Psoas muscle (tissue), 8 donors: ENCODE data around the gene PLBD2. TPM values are rescaled to one million over a fixed set of nuclear protein-coding genes. Genes with fewer than 3 reads are reported as not detected.

Source experiments
- ATAC-seq, 4 donors: fragments of 200-7000 bp; cut with Tn5 transposase; one replicate each; pipeline ENCODE4 v1.9.1; 2020; ENCODE audit warnings: moderate library complexity in 3 of 4, mild to moderate bottlenecking in 2 of 4
- DNase-seq, 2 donors: peaks; one replicate each; pipeline ENCODE4 v3.0.0-alpha.2; 2020
- H3K27ac ChIP-seq: fragments of 200-600 bp; one replicate; pipeline ENCODE4 v1.8.0; 2022
- H3K27me3 ChIP-seq, 3 donors: fragments of 200-600 bp in 1 of 3; one replicate each; pipeline versions ENCODE4 v1.6.1 to v1.8.0; 2013 to 2022; ENCODE audit warnings: low read length in 2 of 3, mild to moderate bottlenecking in 2 of 3, moderate library complexity in 1 of 3; ENCODE audit not compliant: insufficient read depth in 3 of 3
- H3K36me3 ChIP-seq, 2 donors: fragments of 200-600 bp in 1 of 2; one replicate each; pipeline versions ENCODE4 v1.6.1 to v1.8.0; 2013 to 2022; ENCODE audit warnings: low read depth in 1 of 2, mild to moderate bottlenecking in 1 of 2, moderate library complexity in 1 of 2; ENCODE audit not compliant: insufficient read depth in 1 of 2
- H3K4me1 ChIP-seq: fragments of 200-600 bp; one replicate; pipeline ENCODE4 v1.8.0; 2022
- H3K4me3 ChIP-seq: fragments of 200-600 bp; one replicate; pipeline ENCODE4 v1.8.0; 2022; ENCODE audit warnings: mild to moderate bottlenecking
- H3K9me3 ChIP-seq: fragments of 200-600 bp; one replicate; pipeline ENCODE4 v1.8.0; 2022
- WGBS, 3 donors: extraction: QIAGEN DNeasy Blood & Tissue Kit; methylation state at CpG; one replicate each; pipeline versions ENCODE4 v1.1.6 to v1.1.7; 2013; 5-methylcytosine and 5-hydroxymethylcytosine counted together
- intact Hi-C, 2 donors: fragments of 100-400 bp; cut with DNase I; formaldehyde crosslinking; loops; one replicate each; pipeline versions ENCODE4 v1.11.0 to v1.14.2; 2022
- polyA plus RNA-seq, 3 donors: library from polyadenylated mRNA; stranded (reverse); fragments of 200-250 nt; gene quantifications; one replicate each; pipeline ENCODE4 v1.2.3, GENCODE V29; 2013
- total RNA-seq, 4 donors: library from RNA; stranded (reverse); fragmentation: NEBNext Ultra II Directional in 2 of 4; extraction: Animal tissue kit (Norgen Biotek cat#: 25700) in 2 of 4; gene quantifications; one replicate each; pipeline versions ENCODE4 v1.2.1 to v1.2.4, GENCODE V29; 2021 to 2023
- TF ChIP-seq, protein P1 (sequence below): fragments of 200-600 bp; IDR thresholded peaks from one replicate; pipeline ENCODE4 v1.8.0; 2022; ENCODE audit warnings: antibody characterized with exemption
- donor health status: healthy with polysubstance abuse.
- donor health status: DM: no; HTN: no; CAD: no; lungs with moderate emphysema.
- donor health status: Bipolar disorder and iron deficiency.
- donor health status: healthy.
- donor health status: DM: yes; HTN: yes; CAD: no.
- donor health status: DM: no; HTN: no; CAD: no.
- donor health status: DM: no; HTN: no; CAD: no.
- donor health status: DM: yes; HTN: yes; CAD: no.

Gene PLBD2
- total and polyA plus RNA-seq, 7 donors, result 5.2 to 21.4 (median 15.7) TPM

DNA sequence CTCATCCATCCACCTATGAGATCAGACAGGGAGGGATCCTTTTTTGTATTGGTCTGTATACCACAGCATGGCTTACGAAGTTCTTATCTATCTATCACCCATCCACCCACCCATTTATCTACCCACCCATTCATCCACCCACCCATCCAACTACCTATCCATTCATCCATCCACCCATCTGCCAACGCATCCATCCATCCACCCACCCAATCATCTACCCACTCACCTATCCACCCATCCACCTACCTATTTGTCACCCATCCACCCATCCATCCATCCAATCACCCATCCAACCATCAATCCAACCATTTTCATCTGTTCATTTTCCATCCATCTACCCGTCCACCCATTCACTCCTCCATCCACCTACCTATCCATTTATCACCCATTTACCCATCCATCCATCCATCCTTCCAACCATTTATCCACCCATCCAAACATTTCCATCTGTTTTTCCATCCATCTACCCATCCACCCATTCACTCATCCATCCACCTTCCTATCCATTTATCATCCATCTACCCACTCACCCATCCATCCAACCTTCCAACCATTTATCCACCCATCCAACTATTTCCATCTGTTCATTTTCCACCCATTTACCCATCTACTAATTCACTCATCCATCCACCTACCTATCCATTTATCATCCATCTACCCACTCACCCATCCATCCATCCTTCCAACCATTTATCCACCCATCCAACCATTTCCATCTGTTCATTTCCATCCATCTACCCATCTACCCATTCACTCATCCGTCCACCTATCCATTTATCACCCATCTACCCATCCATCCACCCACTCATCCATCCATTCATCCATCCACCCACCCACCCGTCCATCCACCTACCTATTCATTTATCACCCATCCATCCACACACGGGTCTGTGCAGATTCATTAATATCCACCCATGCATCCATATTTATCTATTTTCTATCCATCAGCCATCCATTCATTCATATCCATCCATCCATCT lies 32.0 kb downstream of the PLBD2 start:
- Histone ChIP-seq H3K4me1 (no peaks in the 10 kb centered on the region), H3K9me3 (no peaks in the 10 kb centered on the region), H3K27ac (no peak overlapping the region), H3K36me3 (peaks cover 4 to 52% of the 10 kb centered on the region in 2 donors), H3K4me3 (no peak overlapping the region), H3K27me3 (no peaks in the 10 kb centered on the region)
- TF ChIP-seq, protein P1, sequence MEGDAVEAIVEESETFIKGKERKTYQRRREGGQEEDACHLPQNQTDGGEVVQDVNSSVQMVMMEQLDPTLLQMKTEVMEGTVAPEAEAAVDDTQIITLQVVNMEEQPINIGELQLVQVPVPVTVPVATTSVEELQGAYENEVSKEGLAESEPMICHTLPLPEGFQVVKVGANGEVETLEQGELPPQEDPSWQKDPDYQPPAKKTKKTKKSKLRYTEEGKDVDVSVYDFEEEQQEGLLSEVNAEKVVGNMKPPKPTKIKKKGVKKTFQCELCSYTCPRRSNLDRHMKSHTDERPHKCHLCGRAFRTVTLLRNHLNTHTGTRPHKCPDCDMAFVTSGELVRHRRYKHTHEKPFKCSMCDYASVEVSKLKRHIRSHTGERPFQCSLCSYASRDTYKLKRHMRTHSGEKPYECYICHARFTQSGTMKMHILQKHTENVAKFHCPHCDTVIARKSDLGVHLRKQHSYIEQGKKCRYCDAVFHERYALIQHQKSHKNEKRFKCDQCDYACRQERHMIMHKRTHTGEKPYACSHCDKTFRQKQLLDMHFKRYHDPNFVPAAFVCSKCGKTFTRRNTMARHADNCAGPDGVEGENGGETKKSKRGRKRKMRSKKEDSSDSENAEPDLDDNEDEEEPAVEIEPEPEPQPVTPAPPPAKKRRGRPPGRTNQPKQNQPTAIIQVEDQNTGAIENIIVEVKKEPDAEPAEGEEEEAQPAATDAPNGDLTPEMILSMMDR, result no peak
- intact Hi-C loops, result no loop called here
- DNase-seq (no peak), ATAC-seq (no peak)
- WGBS, 3 donors, result 94 to 98% (median 95%) methylated on average over 6 of the region's 6 CpGs

DNA sequence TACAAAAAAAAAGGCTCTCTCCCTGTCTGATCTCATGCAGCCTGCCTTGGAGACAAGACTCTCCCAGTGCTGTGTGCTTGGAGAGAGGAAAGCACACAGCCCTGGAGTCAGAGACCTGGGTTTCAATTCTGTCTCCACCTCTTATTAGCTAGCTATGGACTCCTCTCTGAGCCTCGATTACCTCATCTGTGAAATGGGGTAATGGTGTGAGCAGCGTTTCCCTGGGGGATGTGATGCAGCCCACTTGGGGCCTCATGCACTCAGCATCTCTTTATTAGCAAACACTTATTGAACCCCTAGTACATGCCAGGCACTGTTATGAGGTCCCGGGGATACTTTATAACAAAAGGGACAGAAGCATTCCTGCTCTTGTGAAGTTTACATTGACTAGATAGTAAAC lies 32.8 kb downstream of the PLBD2 start:
- Histone ChIP-seq H3K27ac (no peak overlapping the region), H3K27me3 (no peaks in the 10 kb centered on the region), H3K4me3 (no peak overlapping the region), H3K4me1 (no peaks in the 10 kb centered on the region), H3K9me3 (no peaks in the 10 kb centered on the region), H3K36me3 (peaks cover 3 to 45% of the 10 kb centered on the region in 2 donors)
- ATAC-seq (no peak), DNase-seq (no peak)
- 90 to 94% (median 91%) methylated on average over 3 of the region's 3 CpGs for WGBS, 3 donors
- TF ChIP-seq, protein P1, result no peak
- intact Hi-C loops, result no loop called here

DNA sequence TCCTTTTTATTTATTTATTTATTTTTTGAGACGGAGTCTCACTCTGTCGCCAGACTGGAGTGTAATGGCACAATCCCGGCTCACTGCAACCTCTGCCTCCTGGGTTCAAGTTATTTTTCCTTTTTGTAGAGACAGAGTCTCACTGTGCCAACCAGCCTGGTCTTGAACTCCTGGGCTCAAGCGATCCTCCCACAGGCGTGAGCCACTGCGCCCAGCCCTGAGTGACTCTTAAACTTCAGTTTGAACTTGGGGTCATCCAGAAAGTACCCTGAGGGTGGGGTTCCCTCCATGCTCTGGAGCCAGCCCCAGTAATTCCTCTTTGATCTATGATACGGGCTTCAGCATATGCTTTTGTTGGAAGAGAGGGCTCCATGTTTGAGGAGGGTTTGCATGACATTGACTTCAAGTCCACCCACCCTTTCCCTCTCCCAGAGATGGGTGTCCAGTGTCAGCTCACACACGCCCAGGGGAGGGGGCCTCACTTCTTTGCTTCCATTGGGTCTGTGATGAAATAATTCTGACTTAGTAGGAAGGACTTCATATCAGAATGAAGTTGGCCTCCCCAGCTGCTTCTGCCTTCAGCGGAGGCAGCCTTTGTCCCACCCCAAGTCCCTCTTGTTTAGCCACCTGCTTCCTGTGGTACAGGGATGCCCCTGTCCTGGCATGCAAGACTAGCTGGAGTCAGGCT lies 33.4 kb downstream of the PLBD2 start:
- peaks cover 3 to 40% of the 10 kb centered on the region in 2 donors for H3K36me3 ChIP-seq
- H3K27ac ChIP-seq, result no peak overlapping the region
- no peak for ATAC-seq
- H3K4me3 ChIP-seq, result no peak overlapping the region
- no peaks in the 10 kb centered on the region for H3K9me3 ChIP-seq
- TF ChIP-seq, protein P1, result no peak
- intact Hi-C loops, result no loop called here
- no peaks in the 10 kb centered on the region for H3K4me1 ChIP-seq
- DNase-seq, result no peak
- WGBS, 3 donors, result 89 to 95% (median 93%) methylated on average over 9 of the region's 9 CpGs
- H3K27me3 ChIP-seq, result no peaks in the 10 kb centered on the region

DNA sequence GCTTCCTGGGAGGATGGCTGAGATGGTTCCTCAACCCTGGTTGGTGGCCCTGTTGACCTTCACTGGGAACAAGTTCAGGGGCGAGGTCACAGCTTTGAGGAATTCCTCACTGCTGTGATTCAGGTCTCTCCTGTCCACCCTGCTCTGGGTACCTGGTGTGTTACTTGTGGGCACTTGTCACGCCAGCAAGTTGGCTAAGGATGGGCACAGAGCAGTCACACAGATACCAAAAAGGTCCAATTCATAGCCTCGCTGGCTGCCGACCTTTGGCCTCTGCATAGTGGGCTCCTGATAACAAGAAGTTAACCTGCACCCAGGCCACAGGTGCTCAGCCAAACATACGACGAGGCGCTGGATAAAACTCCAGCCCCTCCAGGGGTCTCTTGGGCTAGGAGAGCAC lies 34.1 kb downstream of the PLBD2 start:
- no peaks in the 10 kb centered on the region for H3K27me3 ChIP-seq
- no peaks in the 10 kb centered on the region for H3K9me3 ChIP-seq
- TF ChIP-seq, protein P1, result no peak
- H3K4me3 ChIP-seq, result no peak overlapping the region
- 75 to 81% (median 80%) methylated on average over 7 of the region's 7 CpGs for WGBS, 3 donors
- H3K36me3 ChIP-seq, result peaks cover 3 to 35% of the 10 kb centered on the region in 2 donors
- intact Hi-C loops, result no loop called here
- H3K4me1 ChIP-seq, result no peaks in the 10 kb centered on the region
- H3K27ac ChIP-seq, result no peak overlapping the region
- no peak for DNase-seq
- no peak for ATAC-seq
